GM12801 (cell line): ENCODE results near the gene GDI1.

Experiments used
- TF ChIP-seq, protein P1 (sequence below): IDR thresholded peaks from one replicate; pipeline ENCODE4 v1.5.1; 2011; ENCODE audit warnings: control low read depth; ENCODE audit not compliant: insufficient read length; ENCODE audit errors: extremely low read depth

GDI1 gene

DNA sequence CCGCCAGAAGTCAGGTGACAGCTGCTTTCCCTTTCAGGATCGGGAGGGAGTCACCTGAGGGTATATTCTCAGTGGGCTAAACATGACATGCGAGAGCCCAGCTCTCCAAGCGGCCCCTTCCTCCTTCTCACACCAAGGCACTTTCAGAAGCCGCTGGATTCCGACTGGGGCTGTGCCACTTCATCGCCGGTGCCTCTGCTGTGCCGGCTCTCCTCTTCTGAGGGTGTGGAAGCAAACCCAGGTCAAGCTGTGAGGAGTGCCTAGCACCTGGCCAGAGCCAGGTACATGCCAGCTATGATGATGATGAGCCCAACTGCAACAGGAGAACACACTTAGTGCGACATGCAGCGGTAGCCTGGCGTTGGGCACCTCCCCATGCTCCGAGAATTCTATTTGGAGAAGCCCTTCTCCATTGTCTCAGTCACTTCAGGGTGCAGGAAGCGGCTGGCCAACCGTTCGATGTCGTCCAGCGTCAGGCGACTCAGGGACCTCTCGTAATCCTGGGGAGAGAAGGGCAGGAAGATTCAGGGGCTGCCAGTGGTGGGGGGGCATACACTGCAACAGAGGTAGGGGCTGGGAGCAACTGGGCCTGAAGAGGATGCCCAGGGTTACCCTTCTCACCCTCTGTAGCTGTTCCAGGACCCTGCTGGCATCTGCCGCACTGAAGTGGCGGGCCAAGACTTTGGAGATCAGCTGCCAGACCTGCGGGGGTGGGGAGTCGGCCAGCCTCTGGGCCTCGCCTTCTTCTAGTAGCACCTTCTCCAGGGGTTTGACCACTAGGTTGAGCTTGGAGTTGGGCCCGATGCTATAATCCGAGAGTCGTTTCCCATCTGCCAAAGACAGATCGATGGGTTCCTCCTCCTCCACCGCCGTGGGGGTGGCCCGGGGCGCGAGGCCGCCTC, 48.4 kb downstream of the GDI1 start:
- TF ChIP-seq, protein P1, sequence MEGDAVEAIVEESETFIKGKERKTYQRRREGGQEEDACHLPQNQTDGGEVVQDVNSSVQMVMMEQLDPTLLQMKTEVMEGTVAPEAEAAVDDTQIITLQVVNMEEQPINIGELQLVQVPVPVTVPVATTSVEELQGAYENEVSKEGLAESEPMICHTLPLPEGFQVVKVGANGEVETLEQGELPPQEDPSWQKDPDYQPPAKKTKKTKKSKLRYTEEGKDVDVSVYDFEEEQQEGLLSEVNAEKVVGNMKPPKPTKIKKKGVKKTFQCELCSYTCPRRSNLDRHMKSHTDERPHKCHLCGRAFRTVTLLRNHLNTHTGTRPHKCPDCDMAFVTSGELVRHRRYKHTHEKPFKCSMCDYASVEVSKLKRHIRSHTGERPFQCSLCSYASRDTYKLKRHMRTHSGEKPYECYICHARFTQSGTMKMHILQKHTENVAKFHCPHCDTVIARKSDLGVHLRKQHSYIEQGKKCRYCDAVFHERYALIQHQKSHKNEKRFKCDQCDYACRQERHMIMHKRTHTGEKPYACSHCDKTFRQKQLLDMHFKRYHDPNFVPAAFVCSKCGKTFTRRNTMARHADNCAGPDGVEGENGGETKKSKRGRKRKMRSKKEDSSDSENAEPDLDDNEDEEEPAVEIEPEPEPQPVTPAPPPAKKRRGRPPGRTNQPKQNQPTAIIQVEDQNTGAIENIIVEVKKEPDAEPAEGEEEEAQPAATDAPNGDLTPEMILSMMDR = no peak

- TF ChIP-seq, protein P1 = no peak
Measured at GRCh38 chrX:154486052-154486395, 49.1 kb downstream of the GDI1 start.

DNA sequence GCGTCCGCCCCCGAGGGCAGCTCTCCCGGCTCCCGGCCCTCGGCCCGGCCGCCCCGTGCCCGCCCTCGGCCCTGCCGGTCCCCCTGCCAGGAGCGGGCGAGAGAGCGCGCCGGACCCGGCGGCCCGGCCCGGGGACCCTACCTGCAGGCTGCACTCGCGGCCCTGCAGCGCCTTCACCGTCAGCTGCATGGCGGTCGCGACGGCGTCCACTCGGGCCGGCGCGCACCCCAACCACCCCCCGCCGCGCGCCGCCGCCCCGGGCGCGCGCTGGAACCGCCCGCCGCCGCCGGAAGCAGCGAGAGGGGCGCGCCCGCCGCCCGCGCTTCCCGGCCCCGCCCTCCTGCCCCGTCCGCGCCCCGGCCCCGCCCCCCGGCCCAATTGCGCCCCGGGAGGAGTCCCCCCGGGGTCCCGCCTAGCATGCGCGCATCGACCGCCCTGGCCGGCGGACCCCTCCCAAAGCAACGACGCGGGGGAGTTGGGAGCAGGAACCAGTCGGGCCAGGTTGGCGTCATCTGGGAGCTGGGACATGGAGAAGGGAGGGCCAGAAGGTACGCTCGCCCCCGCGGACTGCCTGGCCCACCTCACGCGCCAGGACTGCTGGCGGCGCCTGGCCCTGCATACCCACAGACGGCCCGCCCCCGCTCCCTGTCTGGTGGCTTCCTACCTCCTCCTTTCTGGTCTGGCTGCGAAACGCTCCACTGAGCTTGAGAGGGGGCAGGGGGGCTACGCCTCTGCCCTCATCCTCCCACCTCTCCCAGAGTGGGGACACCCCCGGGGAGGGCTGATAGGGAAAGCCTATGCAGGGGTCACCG, 49.6 kb downstream of the GDI1 start, which contains the start of gene UBL4A:
UBL4A (minus strand) TSS at position 220 of the 812 bp plus-strand sequence; CDS start at position 189, 31 bp downstream.
- TF ChIP-seq, protein P1 = no peak

DNA sequence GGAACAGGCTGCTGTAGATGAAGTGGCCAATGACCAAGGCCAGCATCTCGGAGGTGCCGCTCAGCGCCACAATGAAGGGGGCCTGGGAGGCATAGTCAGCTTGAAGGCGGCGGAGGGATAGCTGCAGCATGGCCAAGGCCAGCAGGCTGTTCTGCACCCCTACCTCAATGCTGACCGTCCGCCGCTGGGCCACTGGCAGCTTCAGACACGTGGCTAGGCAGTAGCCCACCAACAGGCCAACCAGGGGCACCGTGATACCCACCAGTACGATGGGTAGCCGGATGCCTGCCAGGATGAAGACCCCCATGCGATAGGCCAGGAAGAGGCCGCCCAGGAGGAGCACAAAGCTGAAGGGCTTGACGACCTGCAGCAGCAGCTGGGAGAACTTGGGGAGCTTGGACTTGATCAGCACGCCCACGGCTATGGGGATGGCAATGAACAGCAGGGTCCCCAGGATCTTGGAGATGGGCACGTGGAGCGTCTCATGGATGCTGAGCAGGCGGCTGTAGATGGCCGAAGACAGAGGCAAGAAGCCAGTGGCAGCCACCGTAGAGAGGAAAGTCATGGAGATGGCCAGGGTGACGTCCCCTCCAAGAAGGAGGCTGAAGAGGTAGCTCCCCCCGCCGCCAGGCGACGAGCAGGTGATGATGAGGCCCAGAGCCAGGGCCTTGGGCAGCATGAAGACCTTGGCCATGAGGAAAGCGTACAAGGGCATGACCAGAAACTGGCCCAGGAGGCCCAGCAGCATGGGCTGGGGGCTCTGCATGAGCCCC, 50.8 kb downstream of the GDI1 start:
- TF ChIP-seq, protein P1 = no peak

GRCh38 chrX:154488336-154489075, 51.6 kb downstream of the GDI1 start:
- TF ChIP-seq, protein P1 = no peak

DNA sequence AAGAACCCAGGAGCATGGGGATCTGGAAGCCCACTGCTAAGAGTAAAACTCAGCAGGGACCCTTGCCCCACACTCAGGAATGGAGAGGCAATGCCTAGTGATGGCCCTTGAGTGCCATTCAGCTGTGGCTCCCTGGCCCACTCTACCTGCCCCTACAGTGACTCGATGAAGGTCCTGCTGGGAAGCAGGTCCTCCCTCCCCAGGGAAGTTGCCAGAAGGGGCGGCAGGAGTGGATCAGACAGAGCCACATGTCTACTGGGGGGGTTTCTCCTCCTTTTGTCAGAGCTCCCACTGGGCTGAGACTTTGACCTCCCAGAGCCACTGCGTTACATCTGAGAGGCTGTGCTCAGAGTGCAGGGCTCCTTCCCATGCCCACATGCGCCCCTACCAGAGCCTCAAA, 52.2 kb downstream of the GDI1 start:
- TF ChIP-seq, protein P1 = no peak
